NT2/D1 (cell line): ENCODE results near the gene SETDB2.

Source experiments
- DNase-seq: peaks from one replicate; pipeline ENCODE4 v3.0.0-alpha.2; 2011; ENCODE audit warnings: low read depth, low spot score
- H3K27me3 ChIP-seq: 2 replicates; pipeline ENCODE4 v1.6.0; 2011; ENCODE audit warnings: mild to moderate bottlenecking; ENCODE audit not compliant: insufficient read length, insufficient read depth
- H3K36me3 ChIP-seq: 2 replicates; pipeline ENCODE4 v1.6.1; 2011; ENCODE audit warnings: mild to moderate bottlenecking, low read length, mixed read lengths; ENCODE audit not compliant: insufficient read depth, insufficient read length
- H3K4me1 ChIP-seq: 2 replicates; pipeline ENCODE4 v1.5.1; 2011; ENCODE audit not compliant: insufficient read depth, insufficient read length
- H3K4me3 ChIP-seq: 2 replicates; pipeline ENCODE4 v1.5.1; 2011; ENCODE audit warnings: low read depth; ENCODE audit not compliant: insufficient read length
- H3K9ac ChIP-seq: 2 replicates; pipeline ENCODE4 v1.6.0; 2011; ENCODE audit warnings: low read depth; ENCODE audit not compliant: insufficient read length
- H3K9me3 ChIP-seq: 2 replicates; pipeline ENCODE4 v1.5.1; 2011; ENCODE audit warnings: mild to moderate bottlenecking, low read length; ENCODE audit not compliant: insufficient read depth
- SUZ12 ChIP-seq: IDR thresholded peaks from 2 replicates; pipeline ENCODE4 v1.6.1; 2011; ENCODE audit not compliant: insufficient read length, insufficient read depth; ENCODE audit errors: extremely low read depth
- YY1 ChIP-seq: IDR thresholded peaks from 2 replicates; pipeline ENCODE4 v1.6.1; 2011; ENCODE audit not compliant: insufficient read length, insufficient read depth
- ZNF274 ChIP-seq: IDR thresholded peaks from 2 replicates; pipeline ENCODE4 v1.6.1; 2011; ENCODE audit warnings: mild to moderate bottlenecking, low read depth, low read length

The SETDB2 gene

GRCh38 chr13:49444524-49445395, 686 bp downstream of the SETDB2 start:
- Histone ChIP-seq H3K4me1 (no peaks in the 10 kb centered on the region), H3K36me3 (no peaks in the 10 kb centered on the region), H3K4me3 (peak overlapping the region; percentile 50), H3K27me3 (no peaks in the 10 kb centered on the region), H3K9ac (peak overlapping the region; percentile 74), H3K9me3 (no peaks in the 10 kb centered on the region)
- TF ChIP-seq SUZ12 = no peak
- TF ChIP-seq YY1 = no peak
- no peak for TF ChIP-seq ZNF274
- no peak for DNase-seq

GRCh38 chr13:49446473-49446872, 2.4 kb downstream of the SETDB2 start:
- Histone ChIP-seq H3K4me1 (no peaks in the 10 kb centered on the region), H3K36me3 (no peaks in the 10 kb centered on the region), H3K27me3 (no peaks in the 10 kb centered on the region), H3K4me3 (no peak overlapping the region), H3K9me3 (no peaks in the 10 kb centered on the region), H3K9ac (no peak overlapping the region)
- DNase-seq = no peak
- TF ChIP-seq YY1 = no peak
- TF ChIP-seq SUZ12 = no peak
- TF ChIP-seq ZNF274 = no peak

DNA sequence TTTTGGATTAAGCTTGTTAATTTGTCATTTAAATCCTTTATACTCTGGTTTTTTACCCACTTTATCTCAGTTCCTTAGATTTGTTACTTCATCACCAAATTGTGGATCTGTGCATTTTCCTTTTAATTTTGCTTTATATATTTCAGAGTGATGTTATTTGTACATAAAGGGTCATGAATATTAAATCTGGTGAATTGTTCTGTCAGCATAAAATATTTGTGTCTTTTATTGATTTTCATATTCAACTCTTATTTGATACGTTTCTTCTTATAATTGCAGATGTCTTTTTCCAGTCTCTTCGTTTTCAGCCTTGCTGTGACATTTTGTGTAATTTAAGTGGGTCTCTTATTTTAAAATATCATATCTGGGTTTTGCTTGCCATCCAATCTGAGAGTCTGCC, 4.7 kb downstream of the SETDB2 start:
- H3K27me3 ChIP-seq = no peaks in the 10 kb centered on the region
- no peaks in the 10 kb centered on the region for H3K36me3 ChIP-seq
- no peaks in the 10 kb centered on the region for H3K4me1 ChIP-seq
- no peak for DNase-seq
- H3K4me3 ChIP-seq = no peak overlapping the region
- no peaks in the 10 kb centered on the region for H3K9me3 ChIP-seq
- no peak for TF ChIP-seq ZNF274
- no peak for TF ChIP-seq SUZ12
- no peak for TF ChIP-seq YY1
- no peak overlapping the region for H3K9ac ChIP-seq

- H3K9ac ChIP-seq = no peak overlapping the region
- H3K4me1 ChIP-seq = no peaks in the 10 kb centered on the region
- DNase-seq = no peak
Measured at GRCh38 chr13:49450105-49450819, 6.2 kb downstream of the SETDB2 start.

GRCh38 chr13:49452725-49453457, 8.8 kb downstream of the SETDB2 start:
- DNase-seq = no peak
- TF ChIP-seq SUZ12 = no peak
- TF ChIP-seq YY1 = no peak
- TF ChIP-seq ZNF274 = no peak
- Histone ChIP-seq H3K4me1 (no peaks in the 10 kb centered on the region), H3K9me3 (no peaks in the 10 kb centered on the region), H3K9ac (no peak overlapping the region), H3K27me3 (no peaks in the 10 kb centered on the region), H3K4me3 (no peak overlapping the region), H3K36me3 (no peaks in the 10 kb centered on the region)

More at GRCh38 chr13:49450105-49450819, 6.2 kb downstream of the SETDB2 start:
- no peak for TF ChIP-seq ZNF274
- TF ChIP-seq YY1 = no peak
- TF ChIP-seq SUZ12 = no peak
- no peaks in the 10 kb centered on the region for H3K36me3 ChIP-seq
- H3K4me3 ChIP-seq = no peak overlapping the region
- no peaks in the 10 kb centered on the region for H3K27me3 ChIP-seq
- H3K9me3 ChIP-seq = no peaks in the 10 kb centered on the region

DNA sequence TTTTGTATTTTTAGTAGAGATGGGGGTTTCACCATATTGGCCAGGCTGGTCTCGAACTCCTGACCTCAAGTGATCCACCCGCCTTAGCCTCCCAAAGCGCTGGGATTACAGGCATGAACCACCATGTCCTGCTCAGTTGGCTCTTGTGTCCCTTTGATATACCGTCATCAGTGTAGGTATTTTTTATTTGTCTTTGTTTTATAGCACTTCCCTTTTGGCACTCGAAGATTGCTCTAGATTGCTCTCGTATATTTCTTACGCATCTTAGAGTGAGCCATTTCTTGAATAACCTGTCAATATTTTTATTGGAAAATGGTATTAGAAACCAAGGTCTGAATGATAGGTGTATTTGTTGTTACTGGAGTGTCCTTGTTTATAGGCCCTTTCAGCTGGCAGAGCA, 9.4 kb downstream of the SETDB2 start:
- H3K36me3 ChIP-seq = no peaks in the 10 kb centered on the region
- TF ChIP-seq SUZ12 (no peak), YY1 (no peak), ZNF274 (no peak)
- H3K9ac ChIP-seq = no peak overlapping the region
- no peaks in the 10 kb centered on the region for H3K9me3 ChIP-seq
- H3K4me3 ChIP-seq = no peak overlapping the region
- no peak for DNase-seq
- H3K27me3 ChIP-seq = no peaks in the 10 kb centered on the region
- no peaks in the 10 kb centered on the region for H3K4me1 ChIP-seq
